KMS-11 (cell line): Measurements from ENCODE around the gene MEIS1.
A peak's percentile ranks its signal among the peaks of the same experiment; 100 is the strongest.

Experiments used
- H2AFZ ChIP-seq: fragments of 200-600 bp; sonication (generic); 2 replicates; pipeline ENCODE4 v1.6.1; 2016; ENCODE audit warnings: antibody characterized with exemption, mixed run types, low read depth
- H3K27ac ChIP-seq: fragments of 200-600 bp; sonication (generic); 2 replicates; pipeline ENCODE4 v1.6.1; 2016; ENCODE audit warnings: mild to moderate bottlenecking, mixed run types
- H3K27me3 ChIP-seq: fragments of 200-600 bp; sonication (generic); 2 replicates; pipeline ENCODE4 v1.6.1; 2017; ENCODE audit warnings: mild to moderate bottlenecking, low read depth, mixed run types, moderate library complexity; ENCODE audit not compliant: insufficient read depth
- H3K36me3 ChIP-seq: fragments of 200-600 bp; sonication (generic); 2 replicates; pipeline ENCODE4 v1.6.1; 2017; ENCODE audit warnings: mild to moderate bottlenecking, mixed run types; ENCODE audit not compliant: insufficient read depth
- H3K4me1 ChIP-seq: fragments of 200-600 bp; sonication (generic); 2 replicates; pipeline ENCODE4 v1.6.1; 2016; ENCODE audit warnings: mild to moderate bottlenecking, low read depth, mixed run types; ENCODE audit not compliant: poor library complexity, severe bottlenecking
- H3K4me2 ChIP-seq: fragments of 200-600 bp; sonication (generic); 2 replicates; pipeline ENCODE4 v1.7.0; 2016; ENCODE audit warnings: mild to moderate bottlenecking, mixed run types
- H3K4me3 ChIP-seq: fragments of 200-600 bp; sonication (generic); IDR thresholded peaks from 2 replicates; pipeline ENCODE4 v1.6.1; 2017; ENCODE audit warnings: low read depth, low read length, mixed read lengths; ENCODE audit not compliant: insufficient read depth
- H3K79me2 ChIP-seq: fragments of 200-600 bp; sonication (generic); 2 replicates; pipeline ENCODE4 v1.6.1; 2016; ENCODE audit warnings: low read depth, mixed run types; ENCODE audit not compliant: insufficient read depth
- H3K9ac ChIP-seq: fragments of 200-600 bp; sonication (generic); 2 replicates; pipeline ENCODE4 v1.6.1; 2016; ENCODE audit warnings: mild to moderate bottlenecking, mixed run types
- H4K20me1 ChIP-seq: fragments of 200-600 bp; sonication (generic); 2 replicates; pipeline ENCODE4 v1.6.1; 2016; ENCODE audit warnings: mild to moderate bottlenecking, mixed run types; ENCODE audit not compliant: insufficient read depth
- CTCF ChIP-seq: fragments of 200-600 bp; sonication (generic); conservative IDR thresholded peaks from 2 replicates; pipeline ENCODE4 v1.6.1; 2017; ENCODE audit warnings: low read depth, mild to moderate bottlenecking, antibody characterized with exemption, low read length, moderate library complexity, mixed read lengths

The MEIS1 gene

GRCh38 chr2:66547887-66548286 is 113.0 kb downstream of the MEIS1 start:
- no peaks in the 10 kb centered on the region for H4K20me1 ChIP-seq
- peaks cover 5% of the 10 kb centered on the region for H3K4me1 ChIP-seq
- H3K27ac ChIP-seq = no peak overlapping the region
- H3K36me3 ChIP-seq = no peaks in the 10 kb centered on the region
- no peak overlapping the region for H3K9ac ChIP-seq
- H3K4me3 ChIP-seq = no peak overlapping the region
- no peak overlapping the region for H2AFZ ChIP-seq
- H3K79me2 ChIP-seq = no peaks in the 10 kb centered on the region
- no peaks in the 10 kb centered on the region for H3K27me3 ChIP-seq
- no peak overlapping the region for H3K4me2 ChIP-seq
- TF ChIP-seq CTCF = no peak

GRCh38 chr2:66548422-66548821 is 113.5 kb downstream of the MEIS1 start:
- no peak overlapping the region for H3K4me3 ChIP-seq
- no peak for TF ChIP-seq CTCF
- H3K27me3 ChIP-seq = no peaks in the 10 kb centered on the region
- H3K27ac ChIP-seq = no peak overlapping the region
- no peaks in the 10 kb centered on the region for H4K20me1 ChIP-seq
- no peak overlapping the region for H3K9ac ChIP-seq
- no peaks in the 10 kb centered on the region for H3K79me2 ChIP-seq
- H2AFZ ChIP-seq = no peak overlapping the region
- no peak overlapping the region for H3K4me2 ChIP-seq
- H3K36me3 ChIP-seq = no peaks in the 10 kb centered on the region
- H3K4me1 ChIP-seq = peaks cover 11% of the 10 kb centered on the region

- Histone ChIP-seq H3K36me3 (no peaks in the 10 kb centered on the region), H4K20me1 (no peaks in the 10 kb centered on the region), H2AFZ (no peak overlapping the region), H3K27ac (no peak overlapping the region), H3K27me3 (no peaks in the 10 kb centered on the region), H3K4me1 (peaks cover 16% of the 10 kb centered on the region), H3K4me2 (no peak overlapping the region), H3K79me2 (no peaks in the 10 kb centered on the region), H3K9ac (no peak overlapping the region), H3K4me3 (no peak overlapping the region)
- TF ChIP-seq CTCF = no peak
Observed at GRCh38 chr2:66550826-66551225, 115.9 kb downstream of the MEIS1 start.

GRCh38 chr2:66553370-66553769 is 118.4 kb downstream of the MEIS1 start:
- Histone ChIP-seq H3K36me3 (no peaks in the 10 kb centered on the region), H3K27ac (no peak overlapping the region), H3K4me3 (no peak overlapping the region), H4K20me1 (no peaks in the 10 kb centered on the region), H3K4me1 (peaks cover 16% of the 10 kb centered on the region), H3K27me3 (no peaks in the 10 kb centered on the region), H3K79me2 (no peaks in the 10 kb centered on the region), H3K9ac (no peak overlapping the region), H2AFZ (no peak overlapping the region), H3K4me2 (0 out of 2 replicates have a peak overlapping the region, but pooled peaks have one; percentile 2)
- TF ChIP-seq CTCF = no peak
